HEK293 (cell line): Measurements from ENCODE around the gene HAUS6.

Experiments
- SETDB1 ChIP-seq: IDR thresholded peaks from one replicate; pipeline ENCODE4 v1.6.1; 2017; ENCODE audit warnings: mild to moderate bottlenecking, low read length, moderate library complexity, mixed read lengths; ENCODE audit not compliant: insufficient read length
- TCF7L2 ChIP-seq: IDR thresholded peaks from 2 replicates; pipeline ENCODE4 v1.6.1; 2011; ENCODE audit warnings: low read depth, mild to moderate bottlenecking, inconsistent platforms, low read length, moderate library complexity, borderline replicate concordance

- no peak for TF ChIP-seq SETDB1
- no peak for TF ChIP-seq TCF7L2
These were observed 93.2 kb downstream of the HAUS6 start for GRCh38 chr9:19009391-19009965.
